Natural killer cell (primary cell): ENCODE measurements around the gene PODXL. TPM values are rescaled to one million over a fixed set of nuclear protein-coding genes. Genes with fewer than 3 reads are reported as not detected.

Experiments used
- ATAC-seq, 3 donors: fragments of 150-1000 bp in 2 of 3; fragments of 200-7000 bp in 1 of 3; cut with Tn5 transposase; 1 replicate in 1 of 3; 2 replicates in 2 of 3; pipeline ENCODE4 v1.10.0; 2021; ENCODE audit warnings: mild to moderate bottlenecking in 2 of 3, moderate library complexity in 2 of 3
- DNase-seq, 2 donors: peaks; one replicate each; pipeline versions ENCODE4 v3.0.0 to v3.0.0-alpha.2; 2013 to 2021; ENCODE audit warnings: mixed read lengths in 1 of 2
- H3K27ac ChIP-seq: one replicate; pipeline ENCODE4 v1.5.1; 2013; ENCODE audit warnings: mild to moderate bottlenecking, low read length
- H3K27me3 ChIP-seq: one replicate; pipeline ENCODE4 v1.6.1; 2013; ENCODE audit warnings: low read length; ENCODE audit not compliant: control insufficient read depth, insufficient read depth
- H3K36me3 ChIP-seq: one replicate; pipeline ENCODE4 v1.6.1; 2013; ENCODE audit warnings: low read length; ENCODE audit not compliant: control insufficient read depth, insufficient read depth
- H3K4me1 ChIP-seq: one replicate; pipeline ENCODE4 v1.6.1; 2013; ENCODE audit warnings: low read length; ENCODE audit not compliant: control insufficient read depth, insufficient read depth
- H3K4me3 ChIP-seq: one replicate; pipeline ENCODE4 v1.5.1; 2013; ENCODE audit warnings: low read length
- H3K9me3 ChIP-seq: one replicate; pipeline ENCODE4 v1.6.1; 2013; ENCODE audit warnings: low read length; ENCODE audit not compliant: control insufficient read depth, insufficient read depth
- H3K27ac Mint-ChIP-seq, 2 donors: one replicate each; pipeline ENCODE4 v1.8.0; 2022; ENCODE audit warnings: mild to moderate bottlenecking in 2 of 2, mixed read lengths in 2 of 2, moderate library complexity in 1 of 2
- H3K27me3 Mint-ChIP-seq, 2 donors: one replicate each; pipeline ENCODE4 v1.8.0; 2022; ENCODE audit warnings: low read depth in 2 of 2, mixed read lengths in 2 of 2
- H3K36me3 Mint-ChIP-seq: one replicate; pipeline ENCODE4 v1.8.0; 2022; ENCODE audit warnings: mixed read lengths
- H3K4me1 Mint-ChIP-seq, 2 donors: one replicate each; pipeline ENCODE4 v1.8.0; 2022; ENCODE audit warnings: mixed read lengths in 2 of 2
- H3K4me3 Mint-ChIP-seq: one replicate; pipeline ENCODE4 v1.8.0; 2022; ENCODE audit warnings: mild to moderate bottlenecking, moderate library complexity, mixed read lengths
- H3K9me3 Mint-ChIP-seq, 2 donors: one replicate each; pipeline ENCODE4 v1.8.0; 2022; ENCODE audit warnings: mixed read lengths in 2 of 2
- WGBS: methylation state at CpG from one replicate; pipeline ENCODE4 v1.1.7; 2013; ENCODE audit warnings: missing lambda C conversion rate; ENCODE audit not compliant: insufficient coverage; 5-methylcytosine and 5-hydroxymethylcytosine counted together
- intact Hi-C: fragments of 100-400 bp; cut with micrococcal nuclease; formaldehyde crosslinking; loops from one replicate; pipeline ENCODE4 v1.14.2; 2022
- total RNA-seq, 4 donors: library from RNA; stranded (reverse); fragments of 120-200 nt in 1 of 4; gene quantifications; one replicate each; pipeline versions ENCODE4 v1.2.3 to v1.2.4, GENCODE V29; 2013 to 2022
- TF ChIP-seq, protein P1 (sequence below): fragments of 200-600 bp; IDR thresholded peaks from one replicate; pipeline ENCODE4 v1.8.0; 2022; ENCODE audit warnings: antibody characterized with exemption

Gene PODXL
- total RNA-seq, 3 donors from 2014 or later (not counting 1 experiment from before 2014, with no cell fraction given): 0.35 to 1.4 (median 0.88) TPM

DNA sequence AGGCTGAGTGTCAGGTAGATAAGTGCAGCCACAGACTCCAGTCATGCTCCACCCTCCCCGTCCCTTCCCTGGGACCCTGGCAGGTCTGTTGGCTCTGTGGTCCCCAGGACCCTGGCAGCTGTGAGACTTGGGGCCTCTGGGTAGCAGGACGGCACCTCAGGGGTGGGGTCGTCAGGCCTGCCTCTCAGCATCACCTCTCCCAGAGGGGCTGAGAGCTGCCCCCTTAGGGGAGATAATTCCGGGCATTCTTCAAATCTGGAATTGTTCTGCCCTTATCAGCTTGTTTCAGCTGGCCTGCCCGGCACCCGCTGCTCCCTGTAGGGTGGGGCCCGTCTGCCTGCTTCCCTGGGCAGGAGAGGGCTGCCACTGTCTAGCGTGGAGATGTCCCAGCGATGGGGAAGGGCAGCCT lies 23.3 kb downstream of the PODXL start:
- H3K36me3 ChIP-seq: no peaks in the 10 kb centered on the region
- Mint-ChIP-seq H3K27me3 (peaks cover 0 to 7% of the 10 kb centered on the region in 2 donors), H3K36me3 (no peaks in the 10 kb centered on the region), H3K4me1 (no peaks in the 10 kb centered on the region), H3K9me3 (no peaks in the 10 kb centered on the region), H3K4me3 (no peak overlapping the region), H3K27ac (no peak overlapping the region)
- H3K27me3 ChIP-seq: no peaks in the 10 kb centered on the region
- 84% methylated on average over 9 of the region's 9 CpGs for WGBS
- no peaks in the 10 kb centered on the region for H3K4me1 ChIP-seq
- no peak overlapping the region for H3K27ac ChIP-seq
- ATAC-seq (no peak), DNase-seq (no peak)
- intact Hi-C loops: no loop called here
- TF ChIP-seq, protein P1, sequence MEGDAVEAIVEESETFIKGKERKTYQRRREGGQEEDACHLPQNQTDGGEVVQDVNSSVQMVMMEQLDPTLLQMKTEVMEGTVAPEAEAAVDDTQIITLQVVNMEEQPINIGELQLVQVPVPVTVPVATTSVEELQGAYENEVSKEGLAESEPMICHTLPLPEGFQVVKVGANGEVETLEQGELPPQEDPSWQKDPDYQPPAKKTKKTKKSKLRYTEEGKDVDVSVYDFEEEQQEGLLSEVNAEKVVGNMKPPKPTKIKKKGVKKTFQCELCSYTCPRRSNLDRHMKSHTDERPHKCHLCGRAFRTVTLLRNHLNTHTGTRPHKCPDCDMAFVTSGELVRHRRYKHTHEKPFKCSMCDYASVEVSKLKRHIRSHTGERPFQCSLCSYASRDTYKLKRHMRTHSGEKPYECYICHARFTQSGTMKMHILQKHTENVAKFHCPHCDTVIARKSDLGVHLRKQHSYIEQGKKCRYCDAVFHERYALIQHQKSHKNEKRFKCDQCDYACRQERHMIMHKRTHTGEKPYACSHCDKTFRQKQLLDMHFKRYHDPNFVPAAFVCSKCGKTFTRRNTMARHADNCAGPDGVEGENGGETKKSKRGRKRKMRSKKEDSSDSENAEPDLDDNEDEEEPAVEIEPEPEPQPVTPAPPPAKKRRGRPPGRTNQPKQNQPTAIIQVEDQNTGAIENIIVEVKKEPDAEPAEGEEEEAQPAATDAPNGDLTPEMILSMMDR: no peak
- H3K4me3 ChIP-seq: no peak overlapping the region
- no peaks in the 10 kb centered on the region for H3K9me3 ChIP-seq

DNA sequence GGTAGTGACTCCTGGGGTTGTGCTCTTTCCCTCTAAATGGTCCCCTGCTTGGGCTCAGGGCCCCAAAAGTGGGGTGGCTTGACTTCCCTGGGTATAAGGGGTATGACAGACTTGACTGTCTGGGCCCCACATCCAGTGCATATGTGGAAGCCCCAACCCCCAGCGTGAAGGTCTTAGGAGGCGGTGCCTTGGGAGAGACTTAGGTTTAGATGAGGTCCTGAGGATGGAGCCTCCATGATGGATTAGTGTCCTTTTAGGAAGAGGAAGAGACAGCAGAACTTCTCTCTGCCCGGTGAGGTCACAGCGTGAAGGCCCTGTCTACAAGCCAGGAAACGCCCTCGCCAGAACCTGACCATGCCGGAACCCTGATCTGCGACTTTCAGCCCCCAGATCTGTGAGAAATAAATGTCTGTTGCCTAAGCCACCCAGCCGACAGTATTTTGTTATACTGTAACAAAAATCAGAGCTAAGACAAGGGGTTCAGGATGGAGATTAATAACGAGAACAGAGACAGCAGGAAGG lies 23.8 kb downstream of the PODXL start:
- no peaks in the 10 kb centered on the region for H3K9me3 Mint-ChIP-seq
- DNase-seq: no peak
- Histone ChIP-seq H3K27ac (no peak overlapping the region), H3K9me3 (no peaks in the 10 kb centered on the region), H3K4me3 (no peak overlapping the region), H3K36me3 (no peaks in the 10 kb centered on the region), H3K27me3 (no peaks in the 10 kb centered on the region), H3K4me1 (no peaks in the 10 kb centered on the region)
- 90% methylated on average over 10 of the region's 10 CpGs for WGBS
- H3K4me3 Mint-ChIP-seq: no peak overlapping the region
- no peaks in the 10 kb centered on the region for H3K4me1 Mint-ChIP-seq
- no peak overlapping the region for H3K27ac Mint-ChIP-seq
- intact Hi-C loops: no loop called here
- H3K36me3 Mint-ChIP-seq: no peaks in the 10 kb centered on the region
- no peak for ATAC-seq
- TF ChIP-seq, protein P1: no peak
- H3K27me3 Mint-ChIP-seq: peaks cover under 1 to 7% of the 10 kb centered on the region in 2 donors

DNA sequence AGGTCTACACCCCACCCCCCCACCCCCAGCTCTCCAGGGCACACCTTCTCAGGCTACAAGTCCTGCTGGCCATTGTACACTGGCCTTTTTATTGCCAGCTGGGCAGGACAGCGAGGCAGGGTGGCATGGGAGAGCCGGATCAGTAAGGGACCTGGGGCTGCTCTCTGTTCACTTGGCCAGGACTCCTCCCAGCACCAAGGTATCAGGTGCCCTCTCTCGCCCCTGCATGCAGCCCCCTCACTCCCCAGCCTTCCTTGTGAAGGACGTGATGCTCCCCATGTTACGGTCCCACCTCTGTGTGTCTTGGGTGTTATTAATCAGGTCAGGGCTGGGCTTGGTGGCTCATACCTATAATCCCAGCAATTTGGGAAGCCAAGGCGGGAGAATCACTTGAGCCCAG lies 26.3 kb downstream of the PODXL start:
- Histone ChIP-seq H3K4me1 (no peaks in the 10 kb centered on the region), H3K27ac (no peak overlapping the region), H3K36me3 (no peaks in the 10 kb centered on the region), H3K9me3 (no peaks in the 10 kb centered on the region), H3K27me3 (no peaks in the 10 kb centered on the region), H3K4me3 (no peak overlapping the region)
- Mint-ChIP-seq H3K4me1 (no peaks in the 10 kb centered on the region), H3K4me3 (no peak overlapping the region), H3K27ac (no peak overlapping the region), H3K27me3 (peaks cover 8 to 10% of the 10 kb centered on the region in 2 donors), H3K36me3 (no peaks in the 10 kb centered on the region), H3K9me3 (no peaks in the 10 kb centered on the region)
- WGBS: 94% methylated on average over 5 of the region's 6 CpGs
- DNase-seq (no peak), ATAC-seq (no peak)
- intact Hi-C loops: no loop called here
- TF ChIP-seq, protein P1: no peak

DNA sequence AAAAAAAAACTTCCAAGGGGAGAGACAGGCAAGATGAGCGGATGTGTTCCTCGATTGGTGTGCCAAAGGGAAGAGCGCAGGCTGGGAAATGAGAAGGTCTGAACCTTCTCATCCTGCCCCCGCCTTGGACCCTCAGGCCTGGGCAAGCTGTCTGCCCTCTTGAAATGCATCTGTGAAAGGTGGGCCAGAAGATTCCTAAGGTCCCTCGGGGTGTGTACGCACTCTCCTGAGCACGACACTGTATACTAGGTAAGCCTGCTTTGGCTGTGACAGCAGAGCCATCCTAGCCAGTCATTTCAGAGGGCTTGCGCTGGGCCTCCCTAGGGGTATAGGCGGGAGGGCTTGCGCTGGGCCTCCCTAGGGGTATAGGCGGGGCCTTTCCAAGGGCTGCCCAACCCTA lies 26.8 kb downstream of the PODXL start:
- no peaks in the 10 kb centered on the region for H3K27me3 ChIP-seq
- peaks cover 8 to 13% of the 10 kb centered on the region in 2 donors for H3K27me3 Mint-ChIP-seq
- ATAC-seq: no peak
- no peak overlapping the region for H3K4me3 Mint-ChIP-seq
- no peak overlapping the region for H3K27ac Mint-ChIP-seq
- DNase-seq: no peak
- no peaks in the 10 kb centered on the region for H3K4me1 Mint-ChIP-seq
- H3K4me1 ChIP-seq: no peaks in the 10 kb centered on the region
- no peaks in the 10 kb centered on the region for H3K9me3 ChIP-seq
- 91% methylated on average over 9 of the region's 11 CpGs for WGBS
- TF ChIP-seq, protein P1: no peak
- H3K4me3 ChIP-seq: no peak overlapping the region
- no peaks in the 10 kb centered on the region for H3K36me3 ChIP-seq
- intact Hi-C loops: no loop called here
- H3K36me3 Mint-ChIP-seq: no peaks in the 10 kb centered on the region
- no peak overlapping the region for H3K27ac ChIP-seq
- H3K9me3 Mint-ChIP-seq: no peaks in the 10 kb centered on the region
